Hepatocyte (in vitro differentiated cells): ENCODE data around the gene ZFYVE27. TPM values are rescaled to one million over a fixed set of nuclear protein-coding genes. Genes with fewer than 3 reads are reported as not detected.

Source experiments
- DNase-seq: peaks from one replicate; pipeline ENCODE4 v3.0.0-alpha.2; 2016; ENCODE audit warnings: low spot score
- H2AFZ ChIP-seq: fragments of 200-600 bp; sonication (generic); 2 replicates; pipeline ENCODE4 v1.6.0; 2016; ENCODE audit warnings: antibody characterized with exemption, mild to moderate bottlenecking
- H3K27ac ChIP-seq: fragments of 200-600 bp; sonication (generic); 2 replicates; pipeline ENCODE4 v1.5.1; 2016; ENCODE audit warnings: mild to moderate bottlenecking
- H3K27me3 ChIP-seq: fragments of 200-600 bp; sonication (generic); 2 replicates; pipeline ENCODE4 v1.6.1; 2016
- H3K36me3 ChIP-seq: fragments of 200-600 bp; sonication (generic); replicated peaks from 2 replicates; pipeline ENCODE4 v1.5.1; 2016; ENCODE audit warnings: low read depth; ENCODE audit not compliant: insufficient read depth
- H3K4me1 ChIP-seq: fragments of 200-600 bp; sonication (generic); 2 replicates; pipeline ENCODE4 v1.5.1; 2016; ENCODE audit warnings: mild to moderate bottlenecking, moderate library complexity; ENCODE audit not compliant: insufficient read depth
- H3K4me2 ChIP-seq: fragments of 200-600 bp; sonication (generic); 2 replicates; pipeline ENCODE4 v1.6.0; 2016
- H3K4me3 ChIP-seq: fragments of 200-600 bp; sonication (generic); 2 replicates; pipeline ENCODE4 v1.5.1; 2016; ENCODE audit warnings: mild to moderate bottlenecking
- H3K79me2 ChIP-seq: fragments of 200-600 bp; sonication (generic); 2 replicates; pipeline ENCODE4 v1.6.0; 2017; ENCODE audit warnings: mild to moderate bottlenecking
- H3K9me2 ChIP-seq: fragments of 200-600 bp; sonication (generic); replicated peaks from 2 replicates; pipeline ENCODE4 v1.6.0; 2017; ENCODE audit warnings: mild to moderate bottlenecking; ENCODE audit not compliant: insufficient read depth
- H3K9me3 ChIP-seq: fragments of 200-600 bp; sonication (generic); 2 replicates; pipeline ENCODE4 v1.5.1; 2016; ENCODE audit warnings: low read depth, mild to moderate bottlenecking
- H4K20me1 ChIP-seq: fragments of 200-600 bp; sonication (generic); 2 replicates; pipeline ENCODE4 v1.6.0; 2016; ENCODE audit warnings: mild to moderate bottlenecking; ENCODE audit not compliant: insufficient read depth, poor library complexity, severe bottlenecking
- CTCF ChIP-seq: fragments of 200-600 bp; sonication (generic); IDR thresholded peaks from 2 replicates; pipeline ENCODE4 v1.5.1; 2016; ENCODE audit warnings: antibody characterized with exemption, mild to moderate bottlenecking; ENCODE audit not compliant: poor library complexity
- EZH2 ChIP-seq: fragments of 200-600 bp; sonication (generic); IDR thresholded peaks from 2 replicates; pipeline ENCODE4 v1.6.1; 2016; ENCODE audit warnings: antibody characterized with exemption, mild to moderate bottlenecking, borderline replicate concordance
- EZH2phosphoT487 ChIP-seq: fragments of 200-600 bp; sonication (generic); IDR thresholded peaks from one replicate; pipeline ENCODE4 v1.6.1; 2018; ENCODE audit warnings: antibody characterized with exemption, mild to moderate bottlenecking, low read depth, moderate library complexity; ENCODE audit not compliant: unreplicated experiment, severe bottlenecking
- WGBS: methylation state at CpG from one replicate; pipeline ENCODE4 v1.1.6; 2016; ENCODE audit warnings: low lambda C conversion rate; ENCODE audit errors: missing lambda C conversion rate; 5-methylcytosine and 5-hydroxymethylcytosine counted together
- polyA plus RNA-seq: library from polyadenylated mRNA; unstranded; fragments of >200 nt; fragmentation: Nextera tagmentation; extraction: Ambion mirVana; gene quantifications from 2 replicates; pipeline ENCODE4 v1.2.1, GENCODE V29; 2016
- total RNA-seq: library from RNA; depleted of rRNA; stranded (reverse); fragments of >200 nt; gene quantifications from 2 replicates; pipeline ENCODE4 v1.2.3, GENCODE V29; 2014

ZFYVE27 gene
- total and polyA plus RNA-seq, 2 experiments from 2014 or later = 24.9 to 30.3 TPM

DNA sequence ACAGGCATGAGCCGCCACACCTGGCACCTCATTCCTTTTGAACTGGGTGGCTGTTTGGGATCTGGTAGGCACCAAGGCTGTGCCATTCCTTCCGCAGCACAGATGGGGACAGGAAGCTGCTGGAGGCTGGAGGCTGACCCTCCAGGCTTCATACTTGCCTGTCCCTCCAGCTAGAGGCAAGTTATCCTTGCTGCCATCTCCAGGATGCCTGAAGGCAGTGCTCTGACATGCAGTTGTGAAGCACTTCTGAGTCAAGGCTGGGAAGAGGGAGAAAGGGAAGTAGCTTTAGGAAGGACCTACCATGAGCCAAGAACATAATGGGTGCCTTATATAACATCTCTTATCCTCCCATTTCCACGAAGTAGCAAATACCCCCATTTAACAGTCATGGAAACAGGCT lies 13.9 kb upstream of the ZFYVE27 start:
- Histone ChIP-seq H3K4me3 (no peak overlapping the region), H3K4me2 (no peak overlapping the region), H2AFZ (no peak overlapping the region), H3K36me3 (no peaks in the 10 kb centered on the region), H3K9me2 (no peaks in the 10 kb centered on the region), H3K79me2 (no peaks in the 10 kb centered on the region), H3K4me1 (peaks cover 16% of the 10 kb centered on the region), H3K9me3 (no peaks in the 10 kb centered on the region), H4K20me1 (no peaks in the 10 kb centered on the region), H3K27me3 (no peaks in the 10 kb centered on the region), H3K27ac (no peak overlapping the region)
- no peak for DNase-seq
- no peak for TF ChIP-seq CTCF
- TF ChIP-seq EZH2 = no peak
- TF ChIP-seq EZH2phosphoT487 = no peak
- WGBS = 97% methylated on average over 3 of the region's 3 CpGs

DNA sequence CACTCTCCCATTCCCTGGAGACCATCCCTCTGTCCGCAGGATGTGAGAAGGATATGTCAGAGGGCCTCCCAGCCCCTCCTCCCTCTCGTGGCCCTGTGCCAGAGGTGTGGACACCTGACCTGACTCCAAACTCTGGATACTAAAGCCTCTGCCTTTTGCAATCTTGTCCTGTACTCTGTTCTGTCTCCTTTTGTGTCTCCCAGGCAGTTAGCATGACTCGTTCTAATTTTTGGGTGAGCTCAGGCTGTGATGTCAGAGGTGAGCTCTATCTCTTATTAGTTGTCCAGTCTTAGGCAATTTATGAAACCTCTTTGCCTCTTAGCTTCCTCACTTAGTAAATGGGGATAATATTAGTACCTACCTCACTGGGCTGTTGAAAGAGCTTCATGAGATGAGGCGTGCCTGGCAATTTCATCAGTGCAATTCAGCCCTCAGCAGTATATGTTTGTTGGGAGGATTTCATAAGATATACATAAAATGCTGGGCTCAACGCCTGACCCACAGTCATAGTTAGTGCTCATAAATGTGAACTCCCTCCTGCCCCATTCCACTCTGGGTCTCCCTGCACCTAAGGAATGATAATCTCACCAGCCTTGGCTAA lies 12.5 kb upstream of the ZFYVE27 start:
- peak; percentile 41 for DNase-seq
- H3K4me1 ChIP-seq = peaks cover 1% of the 10 kb centered on the region
- no peaks in the 10 kb centered on the region for H4K20me1 ChIP-seq
- no peak overlapping the region for H3K4me3 ChIP-seq
- 78% methylated on average over 5 of the region's 5 CpGs for WGBS
- no peaks in the 10 kb centered on the region for H3K9me3 ChIP-seq
- TF ChIP-seq EZH2 (no peak), CTCF (no peak), EZH2phosphoT487 (no peak)
- H3K27ac ChIP-seq = no peak overlapping the region
- no peaks in the 10 kb centered on the region for H3K9me2 ChIP-seq
- no peaks in the 10 kb centered on the region for H3K36me3 ChIP-seq
- no peaks in the 10 kb centered on the region for H3K27me3 ChIP-seq
- H3K79me2 ChIP-seq = no peaks in the 10 kb centered on the region
- no peak overlapping the region for H3K4me2 ChIP-seq
- H2AFZ ChIP-seq = no peak overlapping the region

DNA sequence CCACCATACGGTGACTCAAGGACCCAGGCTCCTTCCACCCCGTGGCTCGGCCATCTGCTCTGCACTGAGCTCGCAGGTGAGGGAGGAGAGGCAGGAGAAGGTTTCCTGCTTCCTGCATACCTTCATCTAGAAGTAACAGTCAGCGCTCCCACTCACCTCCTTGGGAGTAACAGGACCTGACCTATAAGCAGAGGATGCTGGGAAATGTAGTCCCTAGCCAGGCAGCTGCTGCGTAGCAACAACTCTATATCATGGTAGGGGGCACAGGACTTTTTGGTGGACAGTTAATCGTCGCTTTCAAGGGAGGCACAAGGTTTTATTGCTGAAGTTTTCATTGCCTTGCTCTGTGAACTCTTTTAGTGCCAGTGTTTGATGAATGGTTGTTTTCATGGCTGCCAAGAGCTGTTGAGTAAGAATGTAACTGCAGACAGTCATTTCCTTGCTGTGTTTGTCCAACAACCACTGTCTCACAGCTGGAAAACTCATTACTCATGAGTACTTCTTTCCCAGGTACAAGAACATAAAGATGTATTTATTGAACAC lies 10.2 kb upstream of the ZFYVE27 start:
- Histone ChIP-seq H3K4me1 (no peaks in the 10 kb centered on the region), H3K4me2 (peak overlapping the region; percentile 64), H3K9me2 (no peaks in the 10 kb centered on the region), H4K20me1 (no peaks in the 10 kb centered on the region), H3K79me2 (no peaks in the 10 kb centered on the region), H3K27me3 (no peaks in the 10 kb centered on the region), H3K36me3 (no peaks in the 10 kb centered on the region), H2AFZ (no peak overlapping the region), H3K9me3 (no peaks in the 10 kb centered on the region), H3K27ac (peak overlapping the region; percentile 56), H3K4me3 (no peak overlapping the region)
- peak; percentile 64 for DNase-seq
- 25% methylated on average over 8 of the region's 8 CpGs for WGBS
- TF ChIP-seq EZH2 (no peak), CTCF (no peak), EZH2phosphoT487 (no peak)
